Measurements from ENCODE around the gene PAX3.

DNA sequence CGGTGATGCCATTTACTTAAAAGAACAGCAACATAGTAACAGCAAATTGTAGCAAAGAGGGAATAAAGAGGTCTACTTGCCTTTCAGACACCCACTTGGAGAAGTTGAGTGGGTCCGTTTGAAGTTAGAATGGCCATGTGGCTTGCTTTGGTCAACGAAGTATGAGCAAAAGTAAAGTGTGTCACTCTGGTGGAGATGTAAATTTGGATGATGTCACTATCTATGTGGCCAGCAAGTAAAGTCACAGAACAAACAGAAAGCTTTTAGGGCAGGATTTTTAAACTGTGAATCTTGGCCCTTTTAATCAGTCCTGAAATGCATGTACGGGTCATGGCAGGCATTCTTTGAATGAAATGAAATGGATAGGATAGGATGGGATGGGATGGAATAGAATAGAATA lies 120.3 kb downstream of the PAX3 start:
- TF ChIP-seq, protein P1, sequence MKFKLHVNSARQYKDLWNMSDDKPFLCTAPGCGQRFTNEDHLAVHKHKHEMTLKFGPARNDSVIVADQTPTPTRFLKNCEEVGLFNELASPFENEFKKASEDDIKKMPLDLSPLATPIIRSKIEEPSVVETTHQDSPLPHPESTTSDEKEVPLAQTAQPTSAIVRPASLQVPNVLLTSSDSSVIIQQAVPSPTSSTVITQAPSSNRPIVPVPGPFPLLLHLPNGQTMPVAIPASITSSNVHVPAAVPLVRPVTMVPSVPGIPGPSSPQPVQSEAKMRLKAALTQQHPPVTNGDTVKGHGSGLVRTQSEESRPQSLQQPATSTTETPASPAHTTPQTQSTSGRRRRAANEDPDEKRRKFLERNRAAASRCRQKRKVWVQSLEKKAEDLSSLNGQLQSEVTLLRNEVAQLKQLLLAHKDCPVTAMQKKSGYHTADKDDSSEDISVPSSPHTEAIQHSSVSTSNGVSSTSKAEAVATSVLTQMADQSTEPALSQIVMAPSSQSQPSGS (CRISPR knock-in tag; IDR thresholded peaks at IDR 0.05) = no peak
- TF ChIP-seq SAFB2 (CRISPR knock-in tag; IDR thresholded peaks at IDR 0.05; ENCODE audit: borderline replicate concordance, low read depth) (no peak), ZNF256 (CRISPR knock-in tag; conservative IDR thresholded peaks at IDR 0.05) (no peak), POLR2AphosphoS2 (IDR thresholded peaks at IDR 0.05; ENCODE audit: low read depth, low read length) (no peak), BRCA1 (CRISPR knock-in tag; IDR thresholded peaks at IDR 0.05) (no peak), EP300 (IDR thresholded peaks at IDR 0.05; ENCODE audit: low read depth in 2 of 2, low read length in 2 of 2) (no peak), EP300 (CRISPR knock-in tag; IDR thresholded peaks at IDR 0.05; ENCODE audit: borderline replicate concordance) (no peak), ISX (CRISPR knock-in tag; conservative IDR thresholded peaks at IDR 0.05) (no peak)
- TF ChIP-seq, protein P2, sequence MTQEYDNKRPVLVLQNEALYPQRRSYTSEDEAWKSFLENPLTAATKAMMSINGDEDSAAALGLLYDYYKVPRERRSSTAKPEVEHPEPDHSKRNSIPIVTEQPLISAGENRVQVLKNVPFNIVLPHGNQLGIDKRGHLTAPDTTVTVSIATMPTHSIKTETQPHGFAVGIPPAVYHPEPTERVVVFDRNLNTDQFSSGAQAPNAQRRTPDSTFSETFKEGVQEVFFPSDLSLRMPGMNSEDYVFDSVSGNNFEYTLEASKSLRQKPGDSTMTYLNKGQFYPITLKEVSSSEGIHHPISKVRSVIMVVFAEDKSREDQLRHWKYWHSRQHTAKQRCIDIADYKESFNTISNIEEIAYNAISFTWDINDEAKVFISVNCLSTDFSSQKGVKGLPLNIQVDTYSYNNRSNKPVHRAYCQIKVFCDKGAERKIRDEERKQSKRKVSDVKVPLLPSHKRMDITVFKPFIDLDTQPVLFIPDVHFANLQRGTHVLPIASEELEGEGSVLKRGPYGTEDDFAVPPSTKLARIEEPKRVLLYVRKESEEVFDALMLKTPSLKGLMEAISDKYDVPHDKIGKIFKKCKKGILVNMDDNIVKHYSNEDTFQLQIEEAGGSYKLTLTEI (CRISPR knock-in tag; conservative IDR thresholded peaks at IDR 0.05) = no peak
- TF ChIP-seq, protein P3, sequence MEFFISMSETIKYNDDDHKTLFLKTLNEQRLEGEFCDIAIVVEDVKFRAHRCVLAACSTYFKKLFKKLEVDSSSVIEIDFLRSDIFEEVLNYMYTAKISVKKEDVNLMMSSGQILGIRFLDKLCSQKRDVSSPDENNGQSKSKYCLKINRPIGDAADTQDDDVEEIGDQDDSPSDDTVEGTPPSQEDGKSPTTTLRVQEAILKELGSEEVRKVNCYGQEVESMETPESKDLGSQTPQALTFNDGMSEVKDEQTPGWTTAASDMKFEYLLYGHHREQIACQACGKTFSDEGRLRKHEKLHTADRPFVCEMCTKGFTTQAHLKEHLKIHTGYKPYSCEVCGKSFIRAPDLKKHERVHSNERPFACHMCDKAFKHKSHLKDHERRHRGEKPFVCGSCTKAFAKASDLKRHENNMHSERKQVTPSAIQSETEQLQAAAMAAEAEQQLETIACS (CRISPR knock-in tag; IDR thresholded peaks at IDR 0.05) = no peak
- TF ChIP-seq, protein P4, sequence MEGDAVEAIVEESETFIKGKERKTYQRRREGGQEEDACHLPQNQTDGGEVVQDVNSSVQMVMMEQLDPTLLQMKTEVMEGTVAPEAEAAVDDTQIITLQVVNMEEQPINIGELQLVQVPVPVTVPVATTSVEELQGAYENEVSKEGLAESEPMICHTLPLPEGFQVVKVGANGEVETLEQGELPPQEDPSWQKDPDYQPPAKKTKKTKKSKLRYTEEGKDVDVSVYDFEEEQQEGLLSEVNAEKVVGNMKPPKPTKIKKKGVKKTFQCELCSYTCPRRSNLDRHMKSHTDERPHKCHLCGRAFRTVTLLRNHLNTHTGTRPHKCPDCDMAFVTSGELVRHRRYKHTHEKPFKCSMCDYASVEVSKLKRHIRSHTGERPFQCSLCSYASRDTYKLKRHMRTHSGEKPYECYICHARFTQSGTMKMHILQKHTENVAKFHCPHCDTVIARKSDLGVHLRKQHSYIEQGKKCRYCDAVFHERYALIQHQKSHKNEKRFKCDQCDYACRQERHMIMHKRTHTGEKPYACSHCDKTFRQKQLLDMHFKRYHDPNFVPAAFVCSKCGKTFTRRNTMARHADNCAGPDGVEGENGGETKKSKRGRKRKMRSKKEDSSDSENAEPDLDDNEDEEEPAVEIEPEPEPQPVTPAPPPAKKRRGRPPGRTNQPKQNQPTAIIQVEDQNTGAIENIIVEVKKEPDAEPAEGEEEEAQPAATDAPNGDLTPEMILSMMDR (CRISPR knock-in tag; IDR thresholded peaks at IDR 0.05) = no peak
